Bronchial epithelial cell (primary cell): ENCODE measurements around the gene DOCK1. TPM values are rescaled to one million over a fixed set of nuclear protein-coding genes. Genes with fewer than 3 reads are reported as not detected.
"Not testable (repeated sequence)": the region's sequence is repeated elsewhere in the genome, so short reads cannot be mapped to it uniquely, and the experiment has no call there.

Source experiments
- DNase-seq: peaks from one replicate; pipeline ENCODE4 v3.0.0-alpha.2; 2010; ENCODE audit warnings: low read depth
- FAIRE-seq: peaks from 2 replicates; lab custom pipeline; 2011; peaks lifted over from hg19 to GRCh38; lab: Jason Lieb, UNC
- H3K27me3 ChIP-seq: 2 replicates; pipeline ENCODE4 v1.5.1; 2011; ENCODE audit warnings: low read length; ENCODE audit not compliant: control insufficient read depth, insufficient read depth
- H3K36me3 ChIP-seq: 2 replicates; pipeline ENCODE4 v1.5.1; 2011; ENCODE audit warnings: low read length; ENCODE audit not compliant: control insufficient read depth, insufficient read depth
- H3K4me3 ChIP-seq: 2 replicates; pipeline ENCODE4 v1.5.1; 2011; ENCODE audit warnings: mild to moderate bottlenecking, low read depth, low read length, control low read depth
- total RNA-seq: library from RNA; depleted of rRNA; stranded (reverse); fragments of >200 nt; gene quantifications from 2 replicates; pipeline ENCODE4 v1.2.1, GENCODE V29; 2014
- TF ChIP-seq, protein P1 (sequence below): IDR thresholded peaks from 2 replicates; pipeline ENCODE4 v1.5.1; 2011; ENCODE audit warnings: mild to moderate bottlenecking, moderate library complexity, low read length, control low read depth, inconsistent platforms; ENCODE audit not compliant: insufficient read depth, severe bottlenecking

The DOCK1 gene
- total RNA-seq, 1 donor from 2014 or later: 173 TPM

DNA sequence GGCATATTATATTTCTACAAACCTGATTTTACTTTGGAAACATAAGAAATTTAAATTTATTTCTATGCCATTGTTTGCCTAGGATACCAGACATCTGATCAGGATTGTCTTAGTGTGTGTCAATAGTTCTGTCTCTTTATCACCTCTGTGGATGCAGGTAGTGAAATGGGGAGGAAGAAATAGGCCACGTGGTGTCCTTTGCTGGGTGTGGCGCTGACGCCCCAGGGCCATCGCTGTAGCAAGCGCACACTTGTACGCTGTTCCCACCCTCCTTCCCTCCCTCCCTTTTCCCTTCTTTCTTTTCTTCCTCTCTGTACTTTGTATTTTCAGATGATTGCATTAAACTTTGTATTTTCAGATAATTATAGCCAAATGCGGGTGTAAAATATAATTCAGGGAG lies 5.0 kb downstream of the DOCK1 start:
- peak; percentile 51 for DNase-seq
- Histone ChIP-seq H3K36me3 (peaks cover 4% of the 10 kb centered on the region), H3K4me3 (no peak overlapping the region), H3K27me3 (no peaks in the 10 kb centered on the region)
- TF ChIP-seq, protein P1, sequence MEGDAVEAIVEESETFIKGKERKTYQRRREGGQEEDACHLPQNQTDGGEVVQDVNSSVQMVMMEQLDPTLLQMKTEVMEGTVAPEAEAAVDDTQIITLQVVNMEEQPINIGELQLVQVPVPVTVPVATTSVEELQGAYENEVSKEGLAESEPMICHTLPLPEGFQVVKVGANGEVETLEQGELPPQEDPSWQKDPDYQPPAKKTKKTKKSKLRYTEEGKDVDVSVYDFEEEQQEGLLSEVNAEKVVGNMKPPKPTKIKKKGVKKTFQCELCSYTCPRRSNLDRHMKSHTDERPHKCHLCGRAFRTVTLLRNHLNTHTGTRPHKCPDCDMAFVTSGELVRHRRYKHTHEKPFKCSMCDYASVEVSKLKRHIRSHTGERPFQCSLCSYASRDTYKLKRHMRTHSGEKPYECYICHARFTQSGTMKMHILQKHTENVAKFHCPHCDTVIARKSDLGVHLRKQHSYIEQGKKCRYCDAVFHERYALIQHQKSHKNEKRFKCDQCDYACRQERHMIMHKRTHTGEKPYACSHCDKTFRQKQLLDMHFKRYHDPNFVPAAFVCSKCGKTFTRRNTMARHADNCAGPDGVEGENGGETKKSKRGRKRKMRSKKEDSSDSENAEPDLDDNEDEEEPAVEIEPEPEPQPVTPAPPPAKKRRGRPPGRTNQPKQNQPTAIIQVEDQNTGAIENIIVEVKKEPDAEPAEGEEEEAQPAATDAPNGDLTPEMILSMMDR: no peak
- no peak for FAIRE-seq

DNA sequence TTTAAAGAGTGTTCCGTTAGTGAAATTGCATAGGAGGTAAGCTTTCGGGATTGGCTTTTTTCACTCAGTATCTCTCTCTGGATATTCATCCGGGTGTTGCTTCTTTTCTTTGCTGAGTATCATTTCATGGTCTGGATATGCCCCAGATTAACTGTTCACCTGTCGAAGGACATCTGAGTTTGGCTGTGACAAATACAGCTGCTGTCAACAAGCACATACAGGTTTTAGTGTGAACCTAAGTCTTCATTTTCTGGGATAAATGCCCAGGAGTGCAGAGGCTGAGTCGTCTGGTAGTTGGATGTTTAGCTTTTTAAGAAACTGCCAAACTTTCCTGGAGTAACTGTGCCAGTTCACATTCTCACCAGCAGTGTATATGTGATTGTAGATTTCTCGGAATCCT lies 5.6 kb downstream of the DOCK1 start:
- H3K4me3 ChIP-seq: no peak overlapping the region
- TF ChIP-seq, protein P1: no peak
- no peak for FAIRE-seq
- H3K27me3 ChIP-seq: no peaks in the 10 kb centered on the region
- peak; percentile 22 for DNase-seq
- peaks cover 4% of the 10 kb centered on the region for H3K36me3 ChIP-seq

DNA sequence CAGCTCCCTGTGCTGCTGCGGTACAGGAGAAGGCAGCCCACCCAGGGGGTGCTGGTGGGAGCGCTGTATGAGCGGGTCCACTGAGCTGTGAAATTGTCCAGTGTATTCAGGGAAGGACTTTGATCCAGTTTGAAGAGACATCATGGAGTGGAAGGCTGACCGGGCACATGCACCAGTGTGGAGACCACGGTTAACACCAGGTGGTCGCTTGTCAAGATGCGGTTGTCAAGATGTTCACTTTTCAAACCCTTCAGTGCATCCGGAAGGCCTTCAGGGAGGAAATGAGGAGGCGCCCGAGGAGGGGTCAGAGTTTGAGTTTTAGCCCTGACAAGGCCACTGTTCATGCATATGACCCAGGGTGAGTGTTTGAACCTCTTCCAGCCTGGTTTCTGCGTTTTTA lies 6.1 kb downstream of the DOCK1 start:
- Histone ChIP-seq H3K4me3 (no peak overlapping the region), H3K27me3 (no peaks in the 10 kb centered on the region), H3K36me3 (peaks cover 4% of the 10 kb centered on the region)
- TF ChIP-seq, protein P1: no peak
- no peak for DNase-seq
- no peak for FAIRE-seq

DNA sequence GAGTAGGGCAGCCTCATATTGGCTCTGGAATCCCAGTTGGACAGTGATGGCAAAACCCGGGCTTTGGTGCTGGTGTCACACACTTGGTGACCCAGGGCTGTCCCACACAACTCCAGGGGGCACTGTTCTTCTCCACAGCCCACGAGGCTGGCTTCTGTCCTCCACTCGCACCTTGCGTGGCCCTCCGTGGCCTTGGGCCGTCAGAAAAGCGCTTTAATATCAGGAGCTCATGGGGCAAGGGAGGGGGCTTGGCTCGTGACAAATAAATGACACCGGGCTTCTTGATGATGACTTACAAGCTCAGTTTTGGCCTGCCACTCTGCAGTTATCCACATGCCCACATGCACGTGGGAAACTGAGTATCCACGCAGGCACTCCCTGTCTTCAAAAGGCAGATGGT lies 8.1 kb downstream of the DOCK1 start:
- H3K27me3 ChIP-seq: no peaks in the 10 kb centered on the region
- TF ChIP-seq, protein P1: no peak
- DNase-seq (no peak), FAIRE-seq (no peak)
- H3K36me3 ChIP-seq: peaks cover 4% of the 10 kb centered on the region
- H3K4me3 ChIP-seq: no peak overlapping the region

DNA sequence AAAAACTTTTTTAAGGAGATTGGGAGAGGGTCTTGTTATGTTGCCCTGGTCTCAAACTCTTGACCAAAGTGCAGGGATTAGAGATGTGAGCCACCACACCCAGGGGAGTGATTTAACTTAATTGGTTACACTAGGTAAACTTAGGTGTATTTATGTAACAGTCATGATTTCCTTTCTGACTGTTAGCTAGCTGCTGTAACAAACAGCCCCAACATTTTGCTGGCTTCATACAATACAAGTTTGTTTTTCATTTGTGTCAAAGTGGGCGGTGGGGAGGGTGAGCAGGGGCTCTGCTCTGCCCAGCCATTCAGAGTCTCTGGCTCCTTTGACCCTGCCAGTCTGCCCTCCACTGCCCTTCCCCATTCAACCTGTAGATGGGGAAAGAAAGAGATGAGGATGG lies 9.3 kb downstream of the DOCK1 start:
- TF ChIP-seq, protein P1: no peak
- H3K4me3 ChIP-seq: no peak overlapping the region
- peaks cover 5% of the 10 kb centered on the region for H3K36me3 ChIP-seq
- FAIRE-seq: no peak
- no peak for DNase-seq
- no peaks in the 10 kb centered on the region for H3K27me3 ChIP-seq

DNA sequence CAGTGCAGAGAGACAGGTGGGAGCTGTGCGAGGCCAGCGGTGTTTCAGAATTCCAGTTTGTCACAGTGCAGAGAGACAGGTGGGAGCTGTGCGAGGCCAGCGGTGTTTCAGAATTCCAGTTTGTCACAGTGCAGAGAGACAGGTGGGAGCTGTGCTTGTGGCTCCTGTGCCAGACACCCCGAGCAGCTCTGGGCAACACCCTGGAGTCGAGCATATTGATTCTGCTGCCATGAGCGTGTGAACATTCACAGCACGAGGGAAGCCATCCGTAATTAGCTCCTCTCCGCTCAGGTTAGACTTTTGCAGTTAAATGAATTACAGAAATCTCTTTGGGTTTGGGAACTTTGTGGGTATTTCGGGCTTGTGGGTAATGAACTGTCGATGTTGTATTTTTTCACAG lies 11.7 kb downstream of the DOCK1 start:
- not testable (repeated sequence) for H3K4me3 ChIP-seq, H3K27me3 ChIP-seq, FAIRE-seq, H3K36me3 ChIP-seq, DNase-seq
